ENCODE measurements around the gene RYR1. TPM values are rescaled to one million over a fixed set of nuclear protein-coding genes. Genes with fewer than 3 reads are reported as not detected.

The RYR1 gene
- total and polyA plus RNA-seq, 2 donors (not counting 1 experiment from before 2014, with no cell fraction given) = 0.43 to 3.8 TPM

DNA sequence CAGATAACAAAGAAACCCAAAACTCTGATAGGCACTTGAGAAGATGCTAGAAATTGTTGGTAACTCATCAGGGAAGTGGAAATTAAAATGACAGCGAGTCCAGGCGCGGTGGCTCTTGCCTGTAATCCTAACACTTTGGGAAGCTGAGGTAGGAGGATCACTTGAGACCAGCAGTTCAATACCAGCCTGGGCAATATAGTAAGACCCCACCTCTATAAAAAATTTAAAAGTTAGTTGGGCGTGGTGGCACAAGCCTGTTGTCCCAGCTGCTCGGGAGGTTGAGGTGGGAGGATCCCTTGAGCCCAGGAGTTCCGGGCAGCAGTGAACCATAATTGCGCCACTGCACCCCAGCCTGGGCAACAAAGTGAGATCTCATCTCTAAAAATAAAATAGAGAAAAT, 2.6 kb upstream of the RYR1 start:
- WGBS (ENCODE audit: insufficient coverage) = no CpG with 5 or more reads among the region's 7 CpGs
- Histone ChIP-seq H3K9ac (ENCODE audit: low read length) (no peak overlapping the region), H3K79me2 (ENCODE audit: control insufficient read depth, insufficient read depth, low read length) (no peaks in the 10 kb centered on the region), H3K4me1 (ENCODE audit: control insufficient read depth in 2 of 2, insufficient read depth in 2 of 2, low read length in 2 of 2) (peaks cover 13 to 20% of the 10 kb centered on the region in 2 donors), H4K20me1 (ENCODE audit: control insufficient read depth, insufficient read depth, low read length, poor library complexity, severe bottlenecking) (no peaks in the 10 kb centered on the region), H3K36me3 (replicated peaks in 1 of 2; ENCODE audit: control extremely low read depth in 1 of 2, control insufficient read depth in 1 of 2, extremely low read depth in 1 of 2, insufficient read depth in 2 of 2, low read length in 1 of 2) (no peaks in the 10 kb centered on the region), H2AFZ (ENCODE audit: insufficient read depth, low read depth, low read length, poor library complexity, severe bottlenecking) (no peak overlapping the region), H3K4me2 (replicated peaks; ENCODE audit: low read depth, low read length, poor library complexity, severe bottlenecking) (no peak overlapping the region), H3K27ac (ENCODE audit: low read length in 2 of 2) (no peak overlapping the region), H3K27me3 (replicated peaks in 1 of 4; ENCODE audit: control extremely low read depth in 1 of 4, control insufficient read depth in 3 of 4, insufficient read depth in 4 of 4, low read length in 3 of 4) (peaks cover 0 to 23% (median 7%) of the 10 kb centered on the region in 4 experiments), H3K4me3 (ENCODE audit: control extremely low read depth in 1 of 5, extremely low read depth in 1 of 5, insufficient read depth in 1 of 5, low read depth in 2 of 5, low read length in 4 of 5) (no peak overlapping the region), H3K9me3 (ENCODE audit: control extremely low read depth in 1 of 3, control insufficient read depth in 2 of 3, insufficient read depth in 1 of 3, low read length in 2 of 3) (peaks cover 0 to 3% (median 0%) of the 10 kb centered on the region in 3 donors)
- no peak overlapping the region for H3K27ac Mint-ChIP-seq
- peaks cover 29% of the 10 kb centered on the region for H3K4me1 Mint-ChIP-seq
- ChIA-PET POLR2A (no interaction called here), CTCF (no interaction called here)
- no peaks in the 10 kb centered on the region for H3K9me3 Mint-ChIP-seq (ENCODE audit: insufficient read depth)
- TF ChIP-seq EZH2 (IDR thresholded peaks at IDR 0.05; ENCODE audit: borderline replicate concordance, insufficient read depth, low read depth, low read length, poor library complexity, severe bottlenecking) = no peak
- TF ChIP-seq, protein P1, sequence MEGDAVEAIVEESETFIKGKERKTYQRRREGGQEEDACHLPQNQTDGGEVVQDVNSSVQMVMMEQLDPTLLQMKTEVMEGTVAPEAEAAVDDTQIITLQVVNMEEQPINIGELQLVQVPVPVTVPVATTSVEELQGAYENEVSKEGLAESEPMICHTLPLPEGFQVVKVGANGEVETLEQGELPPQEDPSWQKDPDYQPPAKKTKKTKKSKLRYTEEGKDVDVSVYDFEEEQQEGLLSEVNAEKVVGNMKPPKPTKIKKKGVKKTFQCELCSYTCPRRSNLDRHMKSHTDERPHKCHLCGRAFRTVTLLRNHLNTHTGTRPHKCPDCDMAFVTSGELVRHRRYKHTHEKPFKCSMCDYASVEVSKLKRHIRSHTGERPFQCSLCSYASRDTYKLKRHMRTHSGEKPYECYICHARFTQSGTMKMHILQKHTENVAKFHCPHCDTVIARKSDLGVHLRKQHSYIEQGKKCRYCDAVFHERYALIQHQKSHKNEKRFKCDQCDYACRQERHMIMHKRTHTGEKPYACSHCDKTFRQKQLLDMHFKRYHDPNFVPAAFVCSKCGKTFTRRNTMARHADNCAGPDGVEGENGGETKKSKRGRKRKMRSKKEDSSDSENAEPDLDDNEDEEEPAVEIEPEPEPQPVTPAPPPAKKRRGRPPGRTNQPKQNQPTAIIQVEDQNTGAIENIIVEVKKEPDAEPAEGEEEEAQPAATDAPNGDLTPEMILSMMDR (IDR thresholded peaks at IDR 0.05) = no peak
- no peak overlapping the region for H3K4me3 Mint-ChIP-seq
- peaks cover 25% of the 10 kb centered on the region for H3K27me3 Mint-ChIP-seq
- DNase-seq (no peak), ATAC-seq (ENCODE audit: low read depth) (no peak)
- intact Hi-C loops (cut with micrococcal nuclease) = no loop called here

GRCh38 chr19:38434549-38435051, 1.1 kb downstream of the RYR1 start:
- no peak overlapping the region for H2AFZ ChIP-seq (ENCODE audit: insufficient read depth, low read depth, low read length, poor library complexity, severe bottlenecking)
- intact Hi-C loops (cut with micrococcal nuclease) = no loop called here
- no peak overlapping the region for H3K4me2 ChIP-seq (replicated peaks; ENCODE audit: low read depth, low read length, poor library complexity, severe bottlenecking)
- ATAC-seq (ENCODE audit: low read depth) (no peak), DNase-seq (no peak)
- H3K27me3 ChIP-seq (replicated peaks in 1 of 4; ENCODE audit: control extremely low read depth in 1 of 4, control insufficient read depth in 3 of 4, insufficient read depth in 4 of 4, low read length in 3 of 4) = peaks cover 0 to 21% (median 7%) of the 10 kb centered on the region in 4 experiments
- no peaks in the 10 kb centered on the region for H4K20me1 ChIP-seq (ENCODE audit: control insufficient read depth, insufficient read depth, low read length, poor library complexity, severe bottlenecking)
- H3K4me1 ChIP-seq (ENCODE audit: control insufficient read depth in 2 of 2, insufficient read depth in 2 of 2, low read length in 2 of 2) = peaks cover 4 to 5% of the 10 kb centered on the region in 2 donors
- Mint-ChIP-seq H3K27me3 (peaks cover 19% of the 10 kb centered on the region), H3K27ac (no peak overlapping the region), H3K9me3 (ENCODE audit: insufficient read depth) (no peaks in the 10 kb centered on the region), H3K4me1 (peaks cover 13% of the 10 kb centered on the region), H3K4me3 (no peak overlapping the region)
- ChIA-PET POLR2A (no interaction called here), CTCF (no interaction called here)
- no peak overlapping the region for H3K4me3 ChIP-seq (ENCODE audit: control extremely low read depth in 1 of 5, extremely low read depth in 1 of 5, insufficient read depth in 1 of 5, low read depth in 2 of 5, low read length in 4 of 5)
- no peaks in the 10 kb centered on the region for H3K79me2 ChIP-seq (ENCODE audit: control insufficient read depth, insufficient read depth, low read length)
- no peaks in the 10 kb centered on the region for H3K36me3 ChIP-seq (replicated peaks in 1 of 2; ENCODE audit: control extremely low read depth in 1 of 2, control insufficient read depth in 1 of 2, extremely low read depth in 1 of 2, insufficient read depth in 2 of 2, low read length in 1 of 2)
- whole genome bisulfite sequencing (ENCODE audit: insufficient coverage) = 57% methylated on average over 4 of the region's 13 CpGs
- H3K27ac ChIP-seq (ENCODE audit: low read length in 2 of 2) = no peak overlapping the region
- peaks cover 0 to 3% (median 0%) of the 10 kb centered on the region in 3 donors for H3K9me3 ChIP-seq (ENCODE audit: control extremely low read depth in 1 of 3, control insufficient read depth in 2 of 3, insufficient read depth in 1 of 3, low read length in 2 of 3)
- no peak overlapping the region for H3K9ac ChIP-seq (ENCODE audit: low read length)
- TF ChIP-seq EZH2 (IDR thresholded peaks at IDR 0.05; ENCODE audit: borderline replicate concordance, insufficient read depth, low read depth, low read length, poor library complexity, severe bottlenecking) = no peak
- TF ChIP-seq, protein P1 (IDR thresholded peaks at IDR 0.05) = no peak

Measured in B cell (primary cell).